Body of pancreas (tissue), 4 donors: Measurements from ENCODE around the gene ABCC4. TPM values are rescaled to one million over a fixed set of nuclear protein-coding genes. Genes with fewer than 3 reads are reported as not detected.

ENCODE experiments used
- ATAC-seq: fragments of 150-250 bp; one replicate; pipeline ENCODE4 v1.9.1; 2016
- DNase-seq, 4 donors: peaks; one replicate each; pipeline ENCODE4 v3.0.0-alpha.2; 2019
- H3K27ac ChIP-seq, 4 donors: fragments of 200-600 bp; sonication (generic); 1 replicate in 3 of 4; 2 replicates in 1 of 4; pipeline versions ENCODE4 v1.5.1 to v1.6.1; 2016 to 2019; ENCODE audit warnings: mild to moderate bottlenecking in 1 of 4, mixed read lengths in 1 of 4, moderate library complexity in 1 of 4
- H3K27me3 ChIP-seq, 2 donors: fragments of 200-600 bp; sonication (generic); one replicate each; pipeline ENCODE4 v1.6.0; 2016; ENCODE audit warnings: mild to moderate bottlenecking in 1 of 2
- H3K36me3 ChIP-seq, 2 donors: fragments of 200-600 bp; sonication (generic); replicated peaks in 1 of 2; 2 replicates each; pipeline ENCODE4 v1.5.1; 2016; ENCODE audit warnings: low read depth in 2 of 2; ENCODE audit not compliant: insufficient read depth in 1 of 2
- H3K4me1 ChIP-seq: fragments of 200-600 bp; sonication (generic); one replicate; pipeline ENCODE4 v1.6.0; 2016
- H3K4me3 ChIP-seq, 2 donors: fragments of 200-600 bp; sonication (generic); 1 replicate in 1 of 2; 2 replicates in 1 of 2; pipeline ENCODE4 v1.5.1; 2016 to 2019
- H3K9me3 ChIP-seq, 3 donors: fragments of 200-600 bp; sonication (generic); 1 replicate in 2 of 3; 2 replicates in 1 of 3; pipeline ENCODE4 v1.5.1; 2016
- CTCF ChIP-seq, 7 experiments: fragments of 450-650 bp in 4 of 7; fragments of 200-600 bp in 3 of 7; sonication (generic) in 3 of 7; IDR thresholded peaks; one replicate each; pipeline ENCODE4 v1.5.1; 2016 to 2019; ENCODE audit warnings: antibody characterized with exemption in 7 of 7
- POLR2A ChIP-seq, 3 donors: fragments of 450-650 bp; IDR thresholded peaks; one replicate each; pipeline ENCODE4 v1.6.1; 2016; ENCODE audit warnings: antibody characterized with exemption in 3 of 3, mild to moderate bottlenecking in 2 of 3
- WGBS, 2 donors: methylation state at CpG; one replicate each; pipeline ENCODE4 v1.1.5; 2017; 5-methylcytosine and 5-hydroxymethylcytosine counted together
- intact Hi-C: fragments of 100-400 bp; cut with DNase I; formaldehyde crosslinking; loops from one replicate; pipeline ENCODE4 v1.15.1; 2023
- total RNA-seq, 2 donors: library from RNA; depleted of rRNA; stranded (reverse); fragments of >200 nt; gene quantifications; one replicate each; pipeline ENCODE4 v1.1.0, GENCODE V29; 2016

Gene ABCC4
- total RNA-seq, 2 donors from 2014 or later: 5.4 to 6.6 TPM

- 92 to 100% methylated on average over 1 of the region's 1 CpG for WGBS, 2 donors
- intact Hi-C loops: no loop called here
- no peak for ATAC-seq
- Histone ChIP-seq H3K27ac (no peak overlapping the region), H3K4me3 (no peak overlapping the region), H3K27me3 (no peaks in the 10 kb centered on the region), H3K4me1 (no peaks in the 10 kb centered on the region), H3K9me3 (no peaks in the 10 kb centered on the region), H3K36me3 (no peaks in the 10 kb centered on the region)
- TF ChIP-seq CTCF (IDR thresholded peaks at IDR 0.05): no peak
- TF ChIP-seq POLR2A (IDR thresholded peaks at IDR 0.05): no peak
- no peak for DNase-seq
Observed at GRCh38 chr13:94987869-94988268, 313.4 kb downstream of the ABCC4 start.

- TF ChIP-seq CTCF (IDR thresholded peaks at IDR 0.05) (no peak), POLR2A (IDR thresholded peaks at IDR 0.05) (no peak)
- ATAC-seq: no peak
- Histone ChIP-seq H3K4me1 (no peaks in the 10 kb centered on the region), H3K4me3 (no peak overlapping the region), H3K9me3 (no peaks in the 10 kb centered on the region), H3K36me3 (no peaks in the 10 kb centered on the region), H3K27ac (no peak overlapping the region), H3K27me3 (no peaks in the 10 kb centered on the region)
- intact Hi-C loops: no loop called here
- 63 to 66% methylated on average over 5 of the region's 5 CpGs for WGBS, 2 donors
- no peak for DNase-seq
Observed at GRCh38 chr13:94987081-94987480, 314.2 kb downstream of the ABCC4 start.

- no peaks in the 10 kb centered on the region for H3K9me3 ChIP-seq
- no peaks in the 10 kb centered on the region for H3K36me3 ChIP-seq
- DNase-seq: no peak
- ATAC-seq: no peak
- 86 to 88% methylated on average over 4 of the region's 4 CpGs for WGBS, 2 donors
- intact Hi-C loops: no loop called here
- no peak overlapping the region for H3K4me3 ChIP-seq
- TF ChIP-seq CTCF (IDR thresholded peaks at IDR 0.05) (no peak), POLR2A (IDR thresholded peaks at IDR 0.05) (no peak)
- H3K27me3 ChIP-seq: no peaks in the 10 kb centered on the region
- H3K27ac ChIP-seq: no peak overlapping the region
- no peaks in the 10 kb centered on the region for H3K4me1 ChIP-seq
Observed at GRCh38 chr13:94984958-94985357, 316.3 kb downstream of the ABCC4 start.

- intact Hi-C loops: no loop called here
- ATAC-seq (no peak), DNase-seq (no peak)
- 86% methylated on average over 3 of the region's 3 CpGs for WGBS, 2 donors
- Histone ChIP-seq H3K36me3 (no peaks in the 10 kb centered on the region), H3K4me1 (no peaks in the 10 kb centered on the region), H3K4me3 (no peak overlapping the region), H3K9me3 (no peaks in the 10 kb centered on the region), H3K27ac (no peak overlapping the region), H3K27me3 (no peaks in the 10 kb centered on the region)
- TF ChIP-seq POLR2A (IDR thresholded peaks at IDR 0.05) (no peak), CTCF (IDR thresholded peaks at IDR 0.05) (no peak)
Observed at GRCh38 chr13:94978516-94978915, 322.7 kb downstream of the ABCC4 start.

- no peaks in the 10 kb centered on the region for H3K27me3 ChIP-seq
- 60 to 72% methylated on average over 7 of the region's 7 CpGs for WGBS, 2 donors
- TF ChIP-seq POLR2A (IDR thresholded peaks at IDR 0.05): no peak
- no peak for TF ChIP-seq CTCF (IDR thresholded peaks at IDR 0.05)
- ATAC-seq (no peak), DNase-seq (no peak)
- no peaks in the 10 kb centered on the region for H3K36me3 ChIP-seq
- H3K9me3 ChIP-seq: no peaks in the 10 kb centered on the region
- H3K4me3 ChIP-seq: no peak overlapping the region
- intact Hi-C loops: no loop called here
- H3K4me1 ChIP-seq: no peaks in the 10 kb centered on the region
- no peak overlapping the region for H3K27ac ChIP-seq
Observed at GRCh38 chr13:94974015-94974951, 327.0 kb downstream of the ABCC4 start.
